ENCODE results near the gene CXCL3.

The CXCL3 gene

DNA sequence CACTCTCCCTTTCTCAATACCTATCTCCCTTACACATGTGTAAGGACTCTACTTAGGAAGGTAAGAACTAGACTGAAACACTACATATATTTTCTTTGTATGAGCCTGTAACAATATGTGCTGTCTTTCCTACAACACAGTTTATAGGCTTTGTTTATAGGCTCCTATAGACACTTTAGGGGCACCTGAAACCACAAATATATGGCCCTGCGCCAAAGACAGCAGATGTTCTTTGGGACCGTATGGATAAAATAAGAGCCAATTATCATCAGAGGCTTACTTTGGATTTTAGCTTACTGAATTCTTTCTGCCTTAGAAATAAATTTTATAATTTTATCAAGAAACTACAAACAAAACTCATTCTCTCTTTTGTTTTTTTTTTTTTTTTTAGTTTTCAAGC is 16.6 kb upstream of the CXCL3 start:
- FAIRE-seq = no peak

DNA sequence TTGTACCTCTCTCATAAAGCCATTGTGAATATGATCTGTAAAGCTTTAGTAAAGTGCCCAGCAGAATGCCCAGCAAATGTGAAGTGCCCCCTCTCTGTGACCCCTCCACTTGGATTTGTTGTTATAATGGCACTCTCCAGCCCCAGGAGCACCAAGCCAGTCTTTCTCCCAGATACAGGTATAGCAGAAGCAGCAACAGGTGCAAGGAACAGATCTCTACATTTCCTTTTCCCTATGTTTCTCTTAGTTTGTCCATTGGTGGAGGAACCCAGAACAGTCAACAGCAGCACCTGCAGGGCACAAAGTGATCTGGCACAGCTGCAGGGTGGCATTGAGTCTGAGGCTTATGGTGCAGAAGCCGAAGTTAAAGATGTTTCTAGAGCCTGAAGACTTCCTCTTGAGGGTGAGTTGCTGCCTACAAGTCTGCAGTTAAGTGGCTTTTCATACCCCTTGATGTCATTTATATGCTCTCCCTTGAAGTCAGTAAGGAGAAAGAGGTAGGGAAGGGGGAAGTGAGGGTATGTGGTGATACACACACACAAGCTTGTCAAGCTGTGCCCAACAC is 16.1 kb upstream of the CXCL3 start:
- FAIRE-seq = no peak

DNA sequence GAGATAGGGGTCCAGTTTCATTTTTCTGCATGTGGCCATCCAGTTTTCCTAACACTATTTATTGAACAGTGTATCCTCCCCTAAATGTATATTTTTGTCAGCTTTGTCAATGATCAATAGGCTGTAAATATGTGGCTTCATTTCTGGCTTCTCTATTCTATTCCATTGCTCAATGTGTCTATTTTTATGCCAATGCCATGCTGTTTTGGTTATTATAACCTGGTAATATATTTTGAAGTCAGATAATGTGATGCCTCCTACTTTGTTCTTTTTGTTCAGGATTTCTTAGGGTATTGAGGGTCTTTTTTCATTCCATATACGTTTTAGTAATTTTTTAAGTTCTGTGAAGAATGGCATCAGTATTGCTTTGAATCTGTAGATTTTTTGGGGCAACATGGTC is 8.7 kb upstream of the CXCL3 start:
- FAIRE-seq = no peak

DNA sequence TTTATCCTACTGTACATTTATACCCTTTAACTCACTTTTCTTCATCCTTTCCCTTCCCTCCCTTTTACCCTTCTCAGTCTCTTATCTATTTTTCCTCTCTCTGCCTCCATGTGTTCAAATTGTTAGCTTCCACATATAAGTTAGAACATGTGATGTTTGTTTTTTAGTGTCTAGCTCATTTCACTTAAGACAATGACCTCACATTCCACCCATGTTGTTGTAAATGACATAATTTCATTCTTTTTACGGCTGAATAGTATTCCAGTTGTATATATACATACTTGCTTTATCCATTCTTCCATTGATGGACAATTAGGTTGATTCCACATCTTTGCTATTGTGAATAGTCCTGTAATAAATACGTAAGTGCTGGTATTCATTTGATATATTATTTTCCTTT is 7.3 kb upstream of the CXCL3 start:
- no peak for FAIRE-seq

DNA sequence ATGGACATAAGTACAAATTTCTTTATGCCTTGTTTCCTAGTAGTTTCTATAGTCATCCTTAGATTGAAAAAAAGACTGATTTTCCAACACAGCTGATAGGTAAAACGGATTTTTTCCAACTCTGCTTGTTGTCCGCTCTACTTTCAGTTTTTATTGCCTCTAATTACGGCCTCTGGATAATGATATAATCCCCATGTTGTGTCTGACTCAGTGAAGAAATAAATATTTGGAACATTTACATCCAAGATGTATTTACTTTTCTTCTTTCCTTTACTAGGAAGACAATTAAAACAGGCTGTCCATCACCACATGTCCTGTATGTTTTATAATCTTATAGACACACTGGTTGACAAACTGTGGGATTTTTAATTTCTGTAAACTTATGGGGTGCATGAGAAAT is 6.8 kb upstream of the CXCL3 start:
- FAIRE-seq = no peak

DNA sequence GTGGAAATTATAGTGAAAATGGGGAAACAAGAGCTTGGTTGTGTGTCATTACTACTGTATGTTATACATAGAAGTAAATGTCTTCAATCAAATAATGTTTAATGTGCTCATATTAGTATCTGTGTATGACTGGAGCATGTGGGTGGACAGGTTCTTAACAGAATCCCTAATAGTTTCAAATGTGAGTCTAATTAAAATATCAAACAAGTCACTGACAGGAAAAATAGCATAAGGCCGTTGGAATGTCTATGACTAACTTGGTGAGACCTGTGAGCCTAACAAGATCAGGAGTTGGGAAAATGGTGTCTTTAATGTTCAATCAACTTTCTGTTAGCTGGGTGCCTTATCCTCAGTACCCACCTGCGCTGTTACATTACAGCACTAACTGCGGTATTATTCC is 6.2 kb upstream of the CXCL3 start:
- no peak for FAIRE-seq

DNA sequence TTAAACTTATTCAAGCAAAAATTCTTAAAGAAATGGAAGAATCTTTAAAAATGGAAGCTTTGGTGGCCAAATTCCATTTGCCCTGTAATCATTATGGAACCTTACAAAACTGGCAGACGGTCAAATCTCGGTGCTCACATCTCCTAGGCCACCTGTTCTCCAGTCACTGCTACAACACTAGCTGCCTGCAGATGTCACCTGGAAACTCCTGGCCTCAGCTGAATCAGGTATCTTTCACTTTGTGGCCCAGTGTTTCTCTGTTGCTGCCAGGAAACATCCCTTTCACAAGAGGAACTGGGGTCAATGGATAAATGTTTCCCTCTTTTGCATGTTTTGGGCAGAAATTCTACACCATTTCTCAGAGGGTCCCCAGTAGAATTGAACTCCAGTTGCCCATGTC is 4.2 kb upstream of the CXCL3 start:
- no peak for FAIRE-seq

DNA sequence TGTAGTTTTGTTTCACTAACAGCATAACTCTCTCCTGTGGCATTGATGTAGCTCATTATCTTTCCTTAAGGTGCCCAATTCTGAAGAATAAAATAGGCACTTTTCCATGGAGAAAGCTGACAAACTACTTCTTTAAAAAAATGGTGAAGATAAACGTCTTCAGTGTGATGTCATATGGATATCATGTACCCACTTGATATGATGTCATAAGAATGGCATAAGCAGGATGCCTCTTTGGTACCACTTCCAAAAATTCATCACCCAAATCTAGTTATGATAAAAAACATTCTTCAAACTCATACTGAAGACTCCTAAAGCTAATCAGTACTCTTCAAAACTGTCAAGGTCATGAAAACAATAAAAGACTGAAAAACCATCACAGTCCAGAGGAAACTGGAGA is 2.9 kb upstream of the CXCL3 start:
- no peak for FAIRE-seq

DNA sequence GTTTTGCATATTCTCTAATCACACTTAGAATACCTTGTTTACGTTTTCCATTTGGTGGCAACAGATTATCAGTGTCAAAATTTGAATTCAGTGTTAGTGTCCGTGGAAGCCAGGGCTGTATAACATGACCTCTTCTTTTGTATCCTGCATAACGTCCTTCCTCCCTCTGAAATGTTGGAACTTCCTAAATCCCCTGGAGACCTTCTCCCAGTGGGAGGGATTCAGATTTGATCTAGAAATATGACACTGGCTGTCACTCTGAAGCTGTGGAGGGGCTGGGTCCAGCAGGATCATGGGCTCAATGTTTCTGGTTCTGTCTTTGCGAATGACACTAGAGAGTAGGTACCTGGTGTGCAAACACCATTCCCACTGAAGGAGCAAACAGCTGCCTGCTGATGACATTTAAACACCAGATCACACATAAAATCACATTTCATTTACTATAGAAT is 850 bp upstream of the CXCL3 start:
- no peak for FAIRE-seq

DNA sequence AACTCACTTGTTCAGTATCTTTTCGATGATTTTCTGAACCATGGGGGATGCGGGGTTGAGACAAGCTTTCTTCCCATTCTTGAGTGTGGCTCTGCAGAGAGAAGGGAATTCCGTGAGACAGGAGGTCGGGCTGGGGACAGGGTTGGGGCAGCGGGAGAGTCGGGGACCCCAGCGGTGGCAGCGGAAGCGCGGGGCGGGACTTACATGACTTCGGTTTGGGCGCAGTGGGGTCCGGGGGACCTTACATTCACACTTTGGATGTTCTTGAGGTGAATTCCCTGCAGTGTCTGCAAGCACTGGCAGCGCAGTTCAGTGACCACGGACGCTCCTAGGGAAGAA is 434 bp downstream of the CXCL3 start:
- FAIRE-seq = no peak

DNA sequence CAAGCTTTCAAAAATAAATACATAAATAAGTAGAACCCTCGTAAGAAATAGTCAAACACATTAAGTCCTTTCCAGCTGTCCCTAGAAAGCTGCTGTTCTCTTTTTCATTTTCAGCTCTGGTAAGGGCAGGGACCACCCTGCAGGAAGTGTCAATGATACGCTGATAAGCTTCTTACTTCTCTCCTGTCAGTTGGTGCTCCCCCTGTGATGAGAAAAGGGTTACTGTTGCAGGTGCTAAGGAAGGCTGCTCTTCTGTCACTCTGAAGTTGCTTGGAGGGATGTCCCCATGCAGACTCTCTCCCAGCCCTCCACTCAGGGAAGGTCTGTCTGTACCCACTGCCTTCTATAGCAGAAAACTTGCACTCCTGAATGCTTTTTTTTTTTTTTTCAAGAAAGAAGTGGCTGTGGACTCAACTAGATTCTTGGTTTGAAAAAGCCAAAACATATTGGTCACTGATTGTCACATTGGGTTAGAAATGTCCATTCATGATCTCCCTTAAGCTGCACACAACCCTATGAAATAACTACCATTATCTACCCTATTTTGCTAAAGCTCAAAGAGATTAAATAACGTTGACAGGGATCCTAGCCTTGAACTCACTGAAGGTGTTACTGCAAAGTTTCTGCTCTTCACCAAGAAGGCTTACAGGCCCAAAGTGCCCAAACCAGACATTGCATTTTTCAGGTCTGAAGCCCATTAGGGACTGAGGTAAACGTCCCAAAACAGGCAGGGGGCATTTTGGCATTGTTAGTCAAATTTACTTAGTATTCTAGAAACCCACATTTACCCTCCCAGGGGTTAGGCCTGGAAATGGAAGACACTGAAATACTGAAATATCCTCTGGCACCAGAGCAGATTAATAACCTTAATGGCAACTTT is 1.2 kb downstream of the CXCL3 start:
- no peak for FAIRE-seq

DNA sequence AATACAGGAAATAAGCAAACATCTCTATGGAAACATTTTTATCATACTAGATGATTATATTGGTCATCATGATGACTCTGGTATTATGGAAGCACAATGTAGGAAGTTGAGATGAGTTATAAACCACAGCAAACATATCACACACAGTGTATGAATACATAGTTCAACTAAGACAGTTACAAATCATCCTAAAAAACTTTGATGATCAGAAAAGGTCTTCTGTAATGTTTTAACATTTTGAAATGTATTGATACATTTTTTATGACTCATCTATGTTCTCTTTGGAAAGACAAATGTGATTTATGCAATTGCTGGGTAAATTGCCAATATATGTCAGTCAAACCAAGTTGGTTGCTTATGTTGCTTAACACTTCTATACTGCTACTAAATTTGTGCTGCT is 4.8 kb downstream of the CXCL3 start:
- no peak for FAIRE-seq

DNA sequence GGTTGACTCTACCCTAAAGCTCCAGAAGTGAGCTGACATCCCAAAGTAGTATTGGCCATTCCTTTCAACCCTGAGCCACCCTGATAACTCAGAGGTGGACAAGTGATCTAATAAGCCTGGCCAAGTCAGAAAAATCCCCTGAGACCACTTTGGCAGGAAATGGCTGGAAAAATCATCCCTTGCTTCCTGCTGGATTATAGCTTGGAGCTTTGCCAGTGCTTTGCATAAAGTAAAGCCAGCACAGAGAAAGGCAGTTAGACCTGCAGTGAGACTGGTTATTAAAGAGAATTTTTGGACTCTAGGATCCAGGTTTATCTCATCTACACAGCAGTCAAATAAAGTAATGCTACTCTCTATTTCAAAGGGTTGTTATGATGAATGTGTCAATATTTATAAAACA is 6.4 kb downstream of the CXCL3 start:
- FAIRE-seq = no peak

DNA sequence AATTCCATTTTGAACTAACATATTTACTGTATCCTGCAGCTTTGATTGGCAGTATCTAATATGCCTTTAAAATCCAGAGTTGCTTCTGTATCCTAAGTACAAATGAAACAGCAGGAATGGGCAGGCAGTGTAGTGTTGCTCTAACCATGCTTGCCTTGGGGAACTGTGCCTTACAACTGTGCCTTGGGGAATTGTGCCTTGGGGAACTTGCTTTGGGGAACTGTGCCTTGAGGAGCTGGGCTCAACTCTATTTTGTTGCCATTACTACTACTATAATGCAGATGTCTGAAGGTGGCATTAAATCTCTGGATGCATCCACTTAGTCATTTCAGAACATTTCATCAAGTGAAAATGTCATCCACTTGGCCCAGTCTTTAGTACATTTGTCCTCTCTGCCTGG is 6.9 kb downstream of the CXCL3 start:
- no peak for FAIRE-seq

DNA sequence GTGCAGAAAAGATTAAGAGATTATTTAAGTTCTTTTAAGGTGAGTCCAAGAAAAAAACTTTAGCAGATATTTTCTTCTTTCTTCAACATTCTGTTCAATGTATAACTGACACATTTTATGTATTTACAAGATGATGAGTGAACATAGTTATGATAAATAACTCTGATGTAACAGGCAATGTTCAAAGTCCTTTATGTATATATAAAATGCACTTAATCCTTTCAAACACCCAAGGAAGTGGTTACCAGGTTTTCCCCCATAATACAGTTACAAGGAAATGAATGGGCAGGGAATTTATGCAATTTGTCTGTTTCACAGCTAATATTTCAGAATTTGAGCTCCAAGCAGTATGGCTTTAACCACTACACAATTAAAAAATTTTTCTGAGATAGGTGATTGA is 8.2 kb downstream of the CXCL3 start:
- FAIRE-seq = no peak

DNA sequence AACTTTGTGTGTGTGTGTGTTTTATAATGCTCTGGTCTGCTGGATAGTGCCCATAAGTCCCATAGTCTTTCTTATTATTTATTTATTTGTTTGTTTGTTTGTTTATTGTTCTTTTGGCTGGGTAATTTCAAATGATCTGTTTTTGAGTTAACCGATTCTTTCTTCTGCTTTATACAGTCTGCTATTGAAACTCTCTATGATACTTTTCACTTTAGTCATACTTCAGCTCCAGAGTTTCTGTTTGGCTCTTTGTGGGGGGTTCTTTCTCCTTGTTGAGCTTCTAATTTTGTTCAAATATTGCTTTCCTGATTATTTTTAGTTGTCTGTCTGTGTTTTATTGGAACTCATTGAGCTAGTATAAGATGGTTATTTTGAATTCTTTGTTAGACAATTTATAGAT is 10.0 kb downstream of the CXCL3 start:
- FAIRE-seq = no peak

DNA sequence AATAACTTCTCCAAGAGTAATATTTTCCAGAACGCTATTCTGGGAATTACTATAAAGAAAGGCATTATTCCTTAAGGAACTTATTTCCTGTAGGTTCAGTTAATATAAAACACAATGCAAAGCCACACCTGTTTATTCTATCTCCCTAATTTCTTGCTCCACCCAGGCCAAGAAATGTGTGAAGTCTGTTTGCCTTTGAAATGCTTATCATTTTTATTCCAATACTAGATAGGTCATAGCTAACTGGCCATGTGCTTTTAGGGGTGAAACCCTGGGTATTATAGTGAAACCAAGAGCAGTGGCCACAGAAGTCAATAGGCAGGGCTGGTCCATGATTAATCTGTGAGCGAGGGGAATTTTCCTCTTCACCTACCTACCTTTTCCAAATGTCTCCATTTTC is 14.8 kb downstream of the CXCL3 start:
- FAIRE-seq = no peak

DNA sequence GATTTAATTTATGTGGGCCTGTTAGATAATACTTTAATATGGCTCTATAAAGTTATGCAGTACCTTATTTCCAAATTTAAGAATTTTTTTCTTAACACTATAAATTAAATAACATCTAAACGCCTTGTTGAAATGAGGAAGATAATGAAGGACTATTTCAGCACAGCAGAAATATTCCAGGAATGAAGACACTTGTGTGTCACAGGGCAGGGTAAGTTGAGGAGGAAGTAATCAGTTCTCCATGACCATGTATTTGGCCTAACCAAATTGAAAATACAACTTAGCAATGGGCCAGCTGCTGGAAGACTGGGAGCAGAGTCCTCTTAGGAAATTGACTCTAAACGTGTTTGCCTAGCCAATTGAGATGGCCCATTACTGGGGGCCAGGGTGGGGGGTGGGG is 16.9 kb downstream of the CXCL3 start:
- no peak for FAIRE-seq

DNA sequence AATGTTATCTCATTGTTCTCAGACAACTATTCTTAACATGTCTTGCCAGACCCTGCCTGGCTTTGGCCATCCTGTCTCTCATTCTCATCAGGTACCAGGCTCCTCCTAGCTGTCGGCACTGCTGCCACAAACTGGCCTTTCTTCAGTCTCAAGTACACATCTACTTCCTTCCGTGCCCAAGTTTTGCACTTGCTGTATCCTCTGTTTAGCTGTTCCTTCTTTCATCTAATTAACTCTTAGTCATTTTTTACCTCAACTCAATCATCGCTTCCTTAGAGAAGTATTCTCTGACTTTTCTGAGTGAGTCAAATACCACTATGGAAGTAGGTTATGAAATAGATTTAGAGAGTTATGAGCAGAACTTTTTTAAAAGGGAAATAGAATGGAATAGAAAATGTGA is 19.7 kb downstream of the CXCL3 start:
- no peak for FAIRE-seq

DNA sequence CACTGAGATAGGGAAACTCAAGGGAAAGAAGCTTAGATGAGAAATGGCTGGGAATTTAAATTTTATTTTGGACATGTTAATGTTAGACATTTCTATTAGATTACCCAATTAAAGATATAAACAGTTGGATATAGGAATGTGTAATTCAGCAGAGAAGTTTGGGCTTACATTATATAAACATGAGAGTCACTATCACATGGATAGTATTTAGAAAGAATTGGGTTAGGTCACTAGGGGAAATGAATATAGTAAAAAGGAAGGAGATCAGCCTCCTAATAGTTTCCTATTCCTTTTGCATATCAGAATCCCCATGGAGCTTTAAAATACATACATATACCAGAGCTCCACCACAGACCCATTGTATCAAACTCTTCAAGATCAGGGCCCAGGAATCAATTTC is 20.4 kb downstream of the CXCL3 start:
- no peak for FAIRE-seq

DNA sequence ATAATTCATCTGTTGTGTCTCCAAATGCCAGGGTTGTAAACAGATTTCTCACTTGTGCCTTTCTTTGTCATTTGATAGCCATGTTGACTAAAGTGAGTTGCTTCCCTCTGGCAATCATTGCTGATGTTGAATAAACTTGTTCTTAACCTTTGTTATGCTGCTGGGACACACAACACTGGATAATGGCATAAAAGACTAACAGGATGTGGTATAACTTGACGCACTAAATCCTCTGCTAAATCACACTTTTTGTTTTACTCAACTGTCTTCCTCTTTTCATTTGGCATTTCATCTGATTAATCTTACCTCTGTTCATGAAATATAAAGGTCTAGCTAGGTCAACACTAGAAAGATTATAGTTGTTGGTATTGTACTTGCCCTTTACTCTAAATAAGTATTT is 22.4 kb downstream of the CXCL3 start:
- no peak for FAIRE-seq

DNA sequence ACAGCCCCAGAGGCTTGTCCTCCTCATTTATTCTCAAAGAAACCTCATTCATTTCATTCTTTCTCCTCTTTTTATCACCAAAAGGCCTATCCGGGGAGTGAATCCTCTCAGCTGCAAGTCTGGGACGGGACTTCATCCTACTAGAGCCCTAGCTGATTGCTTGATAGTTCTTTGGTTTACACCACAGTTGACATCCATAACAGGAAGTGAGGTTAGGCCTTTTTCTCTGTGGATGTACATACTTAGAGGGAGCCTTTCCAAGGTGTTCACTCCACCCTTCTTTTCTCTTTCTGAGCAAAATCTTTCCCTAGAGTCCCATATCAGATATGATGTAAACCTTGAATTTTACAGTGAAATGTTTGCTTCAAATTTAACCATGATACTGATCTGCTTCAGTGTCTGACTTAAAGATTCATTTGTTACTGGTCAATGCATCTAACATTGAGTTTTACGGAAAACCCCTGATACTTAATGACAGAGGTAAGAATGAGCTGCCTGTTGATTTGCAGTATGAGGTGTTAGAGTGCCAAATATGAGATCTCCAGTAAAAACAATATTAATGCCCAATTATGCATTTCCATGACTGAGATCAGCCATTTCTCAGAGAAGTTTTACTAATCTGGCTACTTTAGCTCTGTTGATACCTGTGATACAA is 23.2 kb downstream of the CXCL3 start:
- FAIRE-seq = no peak

DNA sequence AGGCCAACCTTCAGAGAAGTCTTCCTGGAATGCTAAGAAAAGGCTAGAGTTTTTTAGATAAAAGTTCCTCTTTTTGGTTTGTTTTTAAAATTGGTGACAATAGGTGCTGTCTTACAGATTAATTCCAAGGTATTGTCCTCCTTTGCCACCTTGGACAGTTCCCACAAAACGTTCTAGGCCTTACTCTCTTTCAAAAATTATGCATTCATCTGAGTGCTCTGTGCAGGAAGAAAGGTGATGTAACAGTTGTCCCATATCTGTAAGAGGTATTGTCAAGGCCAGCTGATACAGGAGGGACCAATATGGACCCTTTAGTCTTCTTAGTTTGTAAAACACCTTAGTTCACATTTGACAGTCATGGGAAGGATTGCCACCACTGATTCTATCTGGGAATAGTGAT is 24.2 kb downstream of the CXCL3 start:
- no peak for FAIRE-seq

DNA sequence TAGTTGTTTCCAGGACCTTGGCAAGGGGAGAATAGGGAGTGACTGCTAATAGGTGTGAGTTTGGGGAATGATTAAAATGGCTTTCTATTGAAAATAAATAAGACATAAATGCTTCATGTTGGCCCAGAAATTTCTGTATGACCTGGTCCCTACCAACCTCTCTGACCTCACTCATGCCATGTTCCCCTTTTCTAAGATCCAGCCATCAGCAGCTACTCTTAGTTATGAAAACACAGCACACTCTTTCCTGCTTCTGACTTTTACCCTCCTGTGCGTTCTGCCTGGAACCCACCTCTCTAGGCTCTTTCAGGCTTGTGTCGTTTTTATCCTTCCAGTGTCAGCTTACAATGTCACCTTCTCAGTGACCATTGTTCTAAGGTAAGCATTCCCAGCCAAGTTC is 25.2 kb downstream of the CXCL3 start:
- no peak for FAIRE-seq

DNA sequence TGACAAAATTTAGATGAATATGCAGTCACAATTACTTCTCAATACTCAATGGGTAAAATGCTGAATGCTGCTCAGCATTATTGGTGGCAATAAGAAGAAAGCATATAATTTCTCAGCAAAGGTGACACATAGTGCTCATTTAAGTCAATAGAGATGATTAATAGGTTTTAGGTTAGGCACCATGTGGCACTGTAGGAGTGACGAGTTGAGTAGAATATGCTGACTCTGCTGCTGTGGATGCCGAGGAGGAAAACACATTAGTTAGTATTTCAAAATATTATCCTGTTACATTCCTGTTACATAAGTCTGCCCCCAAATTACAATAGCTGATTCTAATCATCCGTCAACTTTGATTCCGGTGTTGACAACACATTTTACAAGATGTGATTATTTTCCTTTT is 26.4 kb downstream of the CXCL3 start:
- FAIRE-seq = no peak

All from TTC549 (cell line).